Bronchial epithelial cell (primary cell): Measurements from ENCODE around the gene HCAR3. TPM values are rescaled to one million over a fixed set of nuclear protein-coding genes. Genes with fewer than 3 reads are reported as not detected.
"Not testable (repeated sequence)": the region's sequence is repeated elsewhere in the genome, so short reads cannot be mapped to it uniquely, and the experiment has no call there.

ENCODE experiments used
- DNase-seq: peaks from one replicate; pipeline ENCODE4 v3.0.0-alpha.2; 2010; ENCODE audit warnings: low read depth
- FAIRE-seq: peaks from 2 replicates; lab custom pipeline; 2011; peaks lifted over from hg19 to GRCh38; lab: Jason Lieb, UNC
- H3K27me3 ChIP-seq: 2 replicates; pipeline ENCODE4 v1.5.1; 2011; ENCODE audit warnings: low read length; ENCODE audit not compliant: control insufficient read depth, insufficient read depth
- H3K36me3 ChIP-seq: 2 replicates; pipeline ENCODE4 v1.5.1; 2011; ENCODE audit warnings: low read length; ENCODE audit not compliant: control insufficient read depth, insufficient read depth
- H3K4me3 ChIP-seq: 2 replicates; pipeline ENCODE4 v1.5.1; 2011; ENCODE audit warnings: mild to moderate bottlenecking, low read depth, low read length, control low read depth
- total RNA-seq: library from RNA; depleted of rRNA; stranded (reverse); fragments of >200 nt; gene quantifications from 2 replicates; pipeline ENCODE4 v1.2.1, GENCODE V29; 2014
- TF ChIP-seq, protein P1 (sequence below): IDR thresholded peaks from 2 replicates; pipeline ENCODE4 v1.5.1; 2011; ENCODE audit warnings: mild to moderate bottlenecking, moderate library complexity, low read length, control low read depth, inconsistent platforms; ENCODE audit not compliant: insufficient read depth, severe bottlenecking

HCAR3 gene
- total RNA-seq, 1 donor from 2014 or later: 0.26 TPM

DNA sequence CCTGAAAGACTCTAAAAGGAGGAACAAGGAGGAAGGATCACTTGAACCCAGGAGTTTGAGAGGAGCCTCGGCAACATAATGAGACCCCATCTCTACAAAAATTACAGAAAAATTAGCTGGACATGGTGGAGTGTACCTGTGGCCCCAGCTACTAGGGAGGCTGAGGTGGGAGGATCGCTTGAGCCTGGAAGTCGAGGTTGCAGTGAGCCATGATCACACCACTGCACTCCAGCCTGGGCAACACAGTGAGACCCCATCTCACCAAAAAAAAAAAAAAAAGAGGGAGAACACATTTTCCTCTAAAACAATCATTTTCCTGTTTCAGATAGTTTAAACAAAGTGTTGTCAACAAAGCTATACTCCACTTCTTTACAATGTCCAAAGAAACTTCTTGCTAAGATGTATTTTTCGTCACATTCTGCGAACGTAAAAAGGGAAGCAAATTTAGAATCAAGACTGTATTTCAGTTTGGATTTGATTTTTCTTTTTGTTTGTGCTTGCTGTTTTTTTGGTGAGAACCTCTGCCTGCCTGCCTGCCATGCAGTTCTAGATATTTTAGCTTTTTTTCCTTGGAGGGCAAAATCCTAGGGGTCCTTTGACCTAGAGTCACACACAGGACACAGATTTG is 9.0 kb upstream of the HCAR3 start:
- H3K27me3 ChIP-seq: no peaks in the 10 kb centered on the region
- no peak for FAIRE-seq
- TF ChIP-seq, protein P1, sequence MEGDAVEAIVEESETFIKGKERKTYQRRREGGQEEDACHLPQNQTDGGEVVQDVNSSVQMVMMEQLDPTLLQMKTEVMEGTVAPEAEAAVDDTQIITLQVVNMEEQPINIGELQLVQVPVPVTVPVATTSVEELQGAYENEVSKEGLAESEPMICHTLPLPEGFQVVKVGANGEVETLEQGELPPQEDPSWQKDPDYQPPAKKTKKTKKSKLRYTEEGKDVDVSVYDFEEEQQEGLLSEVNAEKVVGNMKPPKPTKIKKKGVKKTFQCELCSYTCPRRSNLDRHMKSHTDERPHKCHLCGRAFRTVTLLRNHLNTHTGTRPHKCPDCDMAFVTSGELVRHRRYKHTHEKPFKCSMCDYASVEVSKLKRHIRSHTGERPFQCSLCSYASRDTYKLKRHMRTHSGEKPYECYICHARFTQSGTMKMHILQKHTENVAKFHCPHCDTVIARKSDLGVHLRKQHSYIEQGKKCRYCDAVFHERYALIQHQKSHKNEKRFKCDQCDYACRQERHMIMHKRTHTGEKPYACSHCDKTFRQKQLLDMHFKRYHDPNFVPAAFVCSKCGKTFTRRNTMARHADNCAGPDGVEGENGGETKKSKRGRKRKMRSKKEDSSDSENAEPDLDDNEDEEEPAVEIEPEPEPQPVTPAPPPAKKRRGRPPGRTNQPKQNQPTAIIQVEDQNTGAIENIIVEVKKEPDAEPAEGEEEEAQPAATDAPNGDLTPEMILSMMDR: no peak
- H3K4me3 ChIP-seq: no peak overlapping the region
- no peaks in the 10 kb centered on the region for H3K36me3 ChIP-seq
- no peak for DNase-seq

GRCh38 chr12:122724641-122725243 is 8.1 kb upstream of the HCAR3 start:
- TF ChIP-seq, protein P1: no peak
- FAIRE-seq (no peak), DNase-seq (no peak)
- no peaks in the 10 kb centered on the region for H3K27me3 ChIP-seq
- H3K4me3 ChIP-seq: no peak overlapping the region
- no peaks in the 10 kb centered on the region for H3K36me3 ChIP-seq

DNA sequence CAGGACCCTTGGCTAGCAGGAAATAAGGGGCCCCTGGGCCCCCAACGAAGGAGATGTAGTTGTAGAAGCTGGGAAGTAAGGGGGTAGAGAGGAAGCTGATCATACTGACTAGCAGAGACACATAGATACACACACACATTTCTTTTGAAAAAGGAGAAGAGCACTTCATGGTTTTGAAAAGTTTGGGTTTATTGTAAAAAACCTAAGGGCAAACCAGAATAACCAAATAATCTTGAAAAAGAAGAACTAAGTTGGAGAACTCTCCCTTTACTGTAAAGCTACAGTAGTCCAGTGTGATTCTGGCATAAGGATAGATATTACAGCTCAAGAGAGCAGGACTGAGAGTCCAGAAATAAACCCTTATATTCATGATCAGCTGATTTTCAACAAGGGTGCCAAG is 5.8 kb upstream of the HCAR3 start:
- FAIRE-seq: no peak
- TF ChIP-seq, protein P1: no peak

GRCh38 chr12:122721057-122721545 is 4.5 kb upstream of the HCAR3 start:
- no peaks in the 10 kb centered on the region for H3K36me3 ChIP-seq
- DNase-seq: peak; percentile 97
- H3K4me3 ChIP-seq: peak overlapping the region; percentile 4
- no peaks in the 10 kb centered on the region for H3K27me3 ChIP-seq
- TF ChIP-seq, protein P1: no peak
- FAIRE-seq: no peak

More for the DNA sequence above, 5.8 kb upstream of the HCAR3 start:
- DNase-seq: no peak
- no peak overlapping the region for H3K4me3 ChIP-seq
- H3K27me3 ChIP-seq: no peaks in the 10 kb centered on the region
- H3K36me3 ChIP-seq: no peaks in the 10 kb centered on the region

GRCh38 chr12:122715211-122715610 is 1.4 kb downstream of the HCAR3 start:
- H3K4me3 ChIP-seq: peak overlapping the region; percentile 7
- peak; percentile 41 for DNase-seq
- H3K36me3 ChIP-seq, H3K27me3 ChIP-seq, FAIRE-seq: not testable (repeated sequence)

DNA sequence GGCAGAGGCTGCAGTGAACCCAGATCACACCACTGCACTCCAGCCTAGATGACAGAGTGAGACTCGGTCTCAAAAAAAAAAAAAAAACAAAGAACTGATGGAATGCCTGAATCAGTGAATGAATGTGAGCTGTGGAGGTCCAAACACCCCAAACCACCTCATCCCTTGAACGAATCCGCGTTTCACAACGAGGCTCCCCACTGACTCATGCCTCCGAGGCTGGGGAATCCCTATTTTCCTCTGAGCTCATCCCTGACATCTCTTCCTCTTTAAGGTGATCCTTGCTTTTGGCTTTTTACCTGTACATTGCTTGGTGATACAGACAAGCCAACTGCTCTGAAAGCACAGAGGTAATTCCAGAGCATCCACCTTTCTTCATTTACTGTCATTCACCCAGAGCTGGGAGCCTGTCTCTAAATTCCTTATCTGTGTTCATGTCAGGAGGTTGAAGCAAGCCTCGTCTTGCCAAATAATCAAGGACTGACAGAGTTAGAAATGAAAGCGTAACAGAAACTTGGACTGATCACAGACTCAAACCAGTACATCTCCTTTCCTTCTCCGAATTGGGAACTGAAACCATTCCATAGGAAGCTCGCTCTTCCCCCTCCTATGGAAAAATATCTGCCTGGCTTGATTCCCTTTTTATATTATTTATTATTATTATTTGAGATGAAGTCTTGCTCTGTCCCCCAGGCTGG is 3.0 kb downstream of the HCAR3 start:
- H3K36me3 ChIP-seq, DNase-seq, H3K27me3 ChIP-seq: not testable (repeated sequence)
- peak overlapping the region; percentile 4 for H3K4me3 ChIP-seq
- FAIRE-seq: peak; percentile 50

DNA sequence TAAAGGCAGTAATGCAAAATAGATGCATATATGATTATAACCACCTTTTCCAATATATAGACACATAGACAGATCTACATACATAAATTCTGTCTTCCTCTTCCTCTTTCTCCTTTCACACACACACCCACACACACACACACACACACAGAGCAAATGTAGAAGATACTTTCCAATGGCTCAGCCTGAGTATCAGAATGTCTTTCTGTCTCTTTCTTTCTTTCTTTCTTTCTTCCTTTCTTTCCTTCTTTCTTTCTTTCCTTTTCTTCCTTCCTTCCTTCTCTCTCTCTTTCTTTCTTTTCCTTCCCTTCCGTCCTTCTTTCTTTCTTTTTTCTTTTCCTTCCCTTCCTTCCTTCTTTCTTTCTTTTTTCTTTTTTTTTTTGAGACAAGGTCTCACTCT is 5.3 kb downstream of the HCAR3 start:
- H3K27me3 ChIP-seq, FAIRE-seq, DNase-seq, H3K36me3 ChIP-seq, H3K4me3 ChIP-seq: not testable (repeated sequence)

GRCh38 chr12:122710341-122710740 is 6.3 kb downstream of the HCAR3 start:
- not testable (repeated sequence) for H3K27me3 ChIP-seq, DNase-seq, FAIRE-seq, H3K4me3 ChIP-seq, H3K36me3 ChIP-seq

DNA sequence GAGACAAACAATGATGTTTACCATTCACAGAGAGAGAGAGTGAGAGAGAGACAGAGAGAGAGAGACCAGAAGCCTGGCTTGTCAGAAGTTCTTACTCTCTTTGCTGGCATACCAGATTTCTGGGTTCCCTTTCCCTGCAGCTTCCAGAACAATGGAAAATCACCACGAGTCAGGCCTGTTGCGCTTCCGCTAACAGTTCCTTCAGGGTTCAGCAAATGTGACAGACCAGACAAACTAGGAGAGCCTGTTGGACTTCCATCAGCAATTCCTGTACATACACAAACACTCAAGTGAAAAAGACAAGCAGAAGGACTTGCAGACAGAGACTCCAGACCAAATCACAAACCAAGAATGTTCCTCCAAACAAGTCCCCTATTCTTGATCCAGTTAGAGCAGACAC is 7.3 kb downstream of the HCAR3 start:
- not testable (repeated sequence) for H3K27me3 ChIP-seq, DNase-seq, H3K4me3 ChIP-seq, H3K36me3 ChIP-seq
- peak; percentile 94 for FAIRE-seq

GRCh38 chr12:122703841-122704240 is 12.8 kb downstream of the HCAR3 start:
- not testable (repeated sequence) for DNase-seq, FAIRE-seq, H3K27me3 ChIP-seq, H3K4me3 ChIP-seq, H3K36me3 ChIP-seq
